GM18868 (cell line): ENCODE measurements around the gene LSM14A.

Source experiments
- ATAC-seq: cut with Tn5 transposase; IDR thresholded peaks from one replicate; pipeline ENCODE4 v1.9.1; 2021; ENCODE audit warnings: mild to moderate bottlenecking, moderate library complexity; ENCODE audit not compliant: unreplicated experiment

The LSM14A gene

DNA sequence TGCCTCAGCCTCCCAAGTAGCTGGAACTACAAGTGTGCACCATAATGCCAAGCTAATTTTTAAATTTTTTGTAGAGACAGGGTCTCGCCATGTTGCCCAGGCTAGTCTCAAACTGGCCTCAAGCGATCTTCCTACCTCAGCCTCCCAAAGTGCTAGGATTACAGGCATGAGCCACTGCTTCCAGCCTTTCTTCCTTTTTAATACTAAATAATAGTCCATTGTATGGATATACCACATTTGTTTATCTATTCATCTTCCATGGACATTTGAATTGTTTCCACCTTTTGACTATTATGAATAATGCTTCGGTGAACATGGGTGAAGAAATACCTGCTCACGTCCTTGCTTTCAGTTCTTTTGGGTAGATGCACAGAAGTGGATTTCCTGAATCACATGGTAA lies 106.5 kb downstream of the LSM14A start:
- ATAC-seq = no peak
